Endothelial cell of umbilical vein (primary cell): ENCODE results near the gene EXOSC5. TPM values are rescaled to one million over a fixed set of nuclear protein-coding genes. Genes with fewer than 3 reads are reported as not detected.

Source experiments
- BruUV-seq: library from RNA; stranded (reverse); fragments of 400-500 nt; replicated peaks from 2 replicates; lab custom pipeline; 2021; lab: Mats Ljungman, UMichigan
- CTCF ChIA-PET: fragments of 300-600, 350-600 bp; sonication (Branson Sonifier 250); formaldehyde crosslinking; loops from one replicate; lab custom pipeline; 2021; ENCODE audit warnings: antibody characterized with exemption, inconsistent platforms; lab: Charles Lee
- POLR2A ChIA-PET: fragments of 300-600, 350-600 bp; sonication (Branson Sonifier 250); formaldehyde crosslinking; loops from one replicate; lab custom pipeline; 2021; ENCODE audit warnings: antibody characterized with exemption, inconsistent platforms; lab: Charles Lee
- DNase-seq: peaks from one replicate; pipeline ENCODE4 v3.0.0-alpha.2; 2011; ENCODE audit warnings: low read depth, low spot score
- FAIRE-seq: peaks from 2 replicates; lab custom pipeline; 2011; peaks lifted over from hg19 to GRCh38; lab: Jason Lieb, UNC
- H2AFZ ChIP-seq: 2 replicates; pipeline ENCODE4 v1.6.0; 2012; ENCODE audit warnings: low read depth, low read length, control low read depth, inconsistent platforms
- H3K27ac ChIP-seq: 2 replicates; pipeline ENCODE4 v1.5.1; 2011; ENCODE audit warnings: low read depth, mild to moderate bottlenecking, control low read depth, low read length, moderate library complexity; ENCODE audit not compliant: insufficient read depth
- H3K27me3 ChIP-seq, 2 experiments: 2 replicates each; pipeline versions ENCODE4 v1.6.0 to v1.6.1; 2011; ENCODE audit warnings: low read length in 2 of 2, mixed read lengths in 1 of 2; ENCODE audit not compliant: control insufficient read depth in 2 of 2, insufficient read depth in 2 of 2
- H3K36me3 ChIP-seq, 2 experiments: 2 replicates in 1 of 2; 3 replicates in 1 of 2; pipeline ENCODE4 v1.5.1; 2011; ENCODE audit warnings: low read length in 2 of 2, mild to moderate bottlenecking in 1 of 2, moderate library complexity in 1 of 2; ENCODE audit not compliant: control insufficient read depth in 2 of 2, insufficient read depth in 2 of 2; ENCODE audit errors: extremely low read depth in 1 of 2
- H3K4me1 ChIP-seq: 3 replicates; pipeline ENCODE4 v1.5.1; 2011; ENCODE audit warnings: mild to moderate bottlenecking, low read length; ENCODE audit not compliant: control insufficient read depth, insufficient read depth; ENCODE audit errors: extremely low read depth
- H3K4me2 ChIP-seq: 2 replicates; pipeline ENCODE4 v1.6.1; 2011; ENCODE audit warnings: low read length, control low read depth, mixed read lengths; ENCODE audit not compliant: insufficient read depth
- H3K4me3 ChIP-seq, 3 experiments: fragments of 200-600 bp in 1 of 3; sonication (generic), shearing (Covaris generic) in 1 of 3; replicated peaks in 1 of 3; 2 replicates each; pipeline ENCODE4 v1.5.1; 2011 to 2016; ENCODE audit warnings: control low read depth in 3 of 3, low read length in 3 of 3, mild to moderate bottlenecking in 2 of 3, inconsistent platforms in 1 of 3, low read depth in 1 of 3, moderate library complexity in 1 of 3; ENCODE audit not compliant: insufficient read depth in 1 of 3
- H3K79me2 ChIP-seq: 2 replicates; pipeline ENCODE4 v1.6.0; 2012; ENCODE audit warnings: low read length, inconsistent platforms; ENCODE audit not compliant: control insufficient read depth, insufficient read depth
- H3K9ac ChIP-seq: replicated peaks from 2 replicates; pipeline ENCODE3; 2011; ENCODE audit warnings: low read length, control low read depth; ENCODE audit not compliant: insufficient read depth; ENCODE audit errors: extremely low read depth
- H3K9me1 ChIP-seq: replicated peaks from 3 replicates; pipeline ENCODE4 v1.6.0; 2011; ENCODE audit warnings: mild to moderate bottlenecking, low read length; ENCODE audit not compliant: control insufficient read depth, insufficient read depth; ENCODE audit errors: extremely low read depth
- H3K9me3 ChIP-seq: replicated peaks from 2 replicates; pipeline ENCODE4 v1.5.1; 2012; ENCODE audit warnings: low read length, inconsistent platforms; ENCODE audit not compliant: control insufficient read depth, insufficient read depth
- H4K20me1 ChIP-seq: replicated peaks from 2 replicates; pipeline ENCODE3; 2011; ENCODE audit warnings: mild to moderate bottlenecking, low read length; ENCODE audit not compliant: control insufficient read depth, insufficient read depth; ENCODE audit errors: extremely low read depth
- CTCF ChIP-seq, 2 donors: IDR thresholded peaks; 1 replicate in 1 of 2; 2 replicates in 1 of 2; pipeline ENCODE4 v1.5.1; 2011; ENCODE audit warnings: low read length in 2 of 2, mild to moderate bottlenecking in 2 of 2, moderate library complexity in 2 of 2, control low read depth in 1 of 2, inconsistent platforms in 1 of 2, low read depth in 1 of 2; ENCODE audit not compliant: insufficient read depth in 1 of 2; ENCODE audit errors: extremely low read depth in 1 of 2
- EZH2 ChIP-seq: IDR thresholded peaks from 2 replicates; pipeline ENCODE4 v1.6.1; 2012; ENCODE audit warnings: borderline replicate concordance, low read depth, mild to moderate bottlenecking, moderate library complexity, low read length, inconsistent platforms; ENCODE audit not compliant: severe bottlenecking
- FOS ChIP-seq: IDR thresholded peaks from 2 replicates; pipeline ENCODE4 v1.6.1; 2011; ENCODE audit warnings: mild to moderate bottlenecking, low read length, moderate library complexity, borderline replicate concordance; ENCODE audit not compliant: insufficient read depth
- GATA2 ChIP-seq: IDR thresholded peaks from 2 replicates; pipeline ENCODE4 v1.7.0; 2011; ENCODE audit warnings: low read depth, mild to moderate bottlenecking, moderate library complexity, mixed read lengths, low read length; ENCODE audit not compliant: insufficient read length, insufficient read depth
- JUN ChIP-seq: IDR thresholded peaks from 2 replicates; pipeline ENCODE4 v1.6.1; 2011; ENCODE audit warnings: borderline replicate concordance, low read depth; ENCODE audit not compliant: insufficient read length, insufficient read depth
- MAX ChIP-seq: IDR thresholded peaks from 2 replicates; pipeline ENCODE4 v1.6.1; 2011; ENCODE audit not compliant: insufficient read depth, insufficient read length
- MYC ChIP-seq: IDR thresholded peaks from one replicate; pipeline ENCODE4 v1.6.1; 2011; ENCODE audit warnings: mild to moderate bottlenecking, low read depth, low read length
- POLR2A ChIP-seq: IDR thresholded peaks from 2 replicates; pipeline ENCODE4 v1.6.1; 2012; ENCODE audit warnings: low read depth, mild to moderate bottlenecking, control low read depth, low read length
- POLR2AphosphoS5 ChIP-seq: IDR thresholded peaks from 2 replicates; pipeline ENCODE4 v1.6.1; 2012; ENCODE audit warnings: low read depth, mild to moderate bottlenecking, control low read depth, low read length, moderate library complexity; ENCODE audit not compliant: insufficient read depth
- dilution Hi-C: fragments of 300-500 bp; cut with MboI; formaldehyde crosslinking; loops from one replicate; pipeline ENCODE4 v1.15.0; 2019; ENCODE audit warnings: low sequenced_read_pairs; ENCODE audit not compliant: extremely low pct_ligation_motif_present
- intact Hi-C: fragments of 100-400 bp; cut with micrococcal nuclease; formaldehyde crosslinking; loops from one replicate; pipeline ENCODE4 v1.10.0; 2022
- polyA plus RNA-seq, 4 experiments: library from polyadenylated mRNA; depleted of rRNA in 3 of 4; stranded (reverse) in 3 of 4; unstranded in 1 of 4; fragments of >200 nt; gene quantifications; 2 replicates each; pipeline versions ENCODE4 v1.2.1 to v1.2.3, GENCODE V29; 2011 to 2012; ENCODE audit warnings: missing spikeins in 1 of 4
- total RNA-seq: library from RNA; stranded (reverse); gene quantifications from 2 replicates; pipeline ENCODE4 v1.2.3, GENCODE V29; 2021

Gene EXOSC5
- total and polyA plus RNA-seq, 2 donors (not counting 3 experiments of a cell fraction or from before 2014, with no cell fraction given): 14.0 to 20.9 TPM

GRCh38 chr19:41352279-41352608, 44.9 kb downstream of the EXOSC5 start:
- H2AFZ ChIP-seq: no peak overlapping the region

More at GRCh38 chr19:41352279-41352608, 44.9 kb downstream of the EXOSC5 start:
- no peak for FAIRE-seq
- TF ChIP-seq POLR2AphosphoS5 (no peak), GATA2 (no peak), EZH2 (no peak), FOS (no peak), MAX (no peak), JUN (no peak), CTCF (IDR thresholded peaks at IDR 0.05; ENCODE audit: extremely low read depth in 1 of 2, insufficient read depth in 1 of 2, low read depth in 1 of 2, low read length in 2 of 2) (no peak), POLR2A (no peak), MYC (no peak)
- no TSS peak for BruUV-seq
- ChIA-PET CTCF (interaction anchor here (0.7 to 3.8 kb wide), 17 partner anchors 11 to 148 kb away, joined by 3 to 65 read pairs (median 8); partner anchors contain the start of genes B9D2, DMAC2 and HNRNPUL1), POLR2A (interaction anchor here (0.8 to 1.5 kb wide), 3 partner anchors 11 to 31 kb away, joined by 3 to 4 read pairs (median 3); partner anchors contain the start of gene B9D2)
- H4K20me1 ChIP-seq: no peaks in the 10 kb centered on the region
- no peak for DNase-seq
- H3K9me3 ChIP-seq: no peaks in the 10 kb centered on the region
- peak overlapping the region; percentile 73 for H3K4me2 ChIP-seq
- H3K4me3 ChIP-seq: peak overlapping the region; percentile 75 to 99 (median 90)
- H3K79me2 ChIP-seq: peaks cover 57% of the 10 kb centered on the region
- no peaks in the 10 kb centered on the region for H3K27me3 ChIP-seq
- H3K9ac ChIP-seq: peak overlapping the region; percentile 83
- peaks cover 2 to 6% of the 10 kb centered on the region in 2 experiments for H3K36me3 ChIP-seq
- peaks cover 12% of the 10 kb centered on the region for H3K4me1 ChIP-seq
- dilution Hi-C loops (no loop called here), intact Hi-C loops (loop anchor here (1.0 to 5.0 kb wide), 2 partner anchors 42 to 195 kb away; partner anchors contain the start of gene CCDC97)
- H3K27ac ChIP-seq: peak overlapping the region; percentile 70
- H3K9me1 ChIP-seq: no peaks in the 10 kb centered on the region
